ENCODE results near the gene PSMD9.

PSMD9 gene

DNA sequence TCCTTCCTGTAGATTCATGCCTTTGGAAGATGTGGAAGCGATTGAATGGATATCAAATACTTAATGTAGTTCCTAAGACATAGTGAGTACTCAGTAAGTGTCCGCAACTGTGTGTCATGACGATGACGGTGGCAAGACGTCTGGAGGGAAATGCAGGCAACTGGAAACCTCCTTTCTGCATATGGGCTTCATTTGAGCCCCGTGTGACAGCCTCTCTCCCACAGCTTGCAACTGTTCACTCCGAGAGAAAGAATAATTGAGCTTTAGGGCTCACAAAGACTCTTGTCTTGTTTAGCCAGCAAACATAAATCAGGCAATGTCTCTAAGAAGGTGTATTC is 36.7 kb downstream of the PSMD9 start:
- no peak for TF ChIP-seq EGR1 (IDR thresholded peaks at IDR 0.05)
- TF ChIP-seq TAF1 (IDR thresholded peaks at IDR 0.05; ENCODE audit: low read depth), result no peak
- no peak for TF ChIP-seq TCF12 (IDR thresholded peaks at IDR 0.05; ENCODE audit: low read depth)
- no peak for TF ChIP-seq CEBPB (IDR thresholded peaks at IDR 0.05)
- TF ChIP-seq NFIC (IDR thresholded peaks at IDR 0.05), result no peak
- TF ChIP-seq CREB1 (IDR thresholded peaks at IDR 0.05; ENCODE audit: low read depth), result no peak
- no peak for TF ChIP-seq TEAD4 (IDR thresholded peaks at IDR 0.05)
- no peak for TF ChIP-seq YY1 (IDR thresholded peaks at IDR 0.05; ENCODE audit: low read depth)
- TF ChIP-seq, protein P1, sequence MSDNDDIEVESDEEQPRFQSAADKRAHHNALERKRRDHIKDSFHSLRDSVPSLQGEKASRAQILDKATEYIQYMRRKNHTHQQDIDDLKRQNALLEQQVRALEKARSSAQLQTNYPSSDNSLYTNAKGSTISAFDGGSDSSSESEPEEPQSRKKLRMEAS (IDR thresholded peaks at IDR 0.05), result no peak
- no peak for TF ChIP-seq RAD21 (IDR thresholded peaks at IDR 0.05; ENCODE audit: low read depth)
- TF ChIP-seq, protein P2, sequence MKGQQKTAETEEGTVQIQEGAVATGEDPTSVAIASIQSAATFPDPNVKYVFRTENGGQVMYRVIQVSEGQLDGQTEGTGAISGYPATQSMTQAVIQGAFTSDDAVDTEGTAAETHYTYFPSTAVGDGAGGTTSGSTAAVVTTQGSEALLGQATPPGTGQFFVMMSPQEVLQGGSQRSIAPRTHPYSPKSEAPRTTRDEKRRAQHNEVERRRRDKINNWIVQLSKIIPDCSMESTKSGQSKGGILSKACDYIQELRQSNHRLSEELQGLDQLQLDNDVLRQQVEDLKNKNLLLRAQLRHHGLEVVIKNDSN (IDR thresholded peaks at IDR 0.05), result no peak
- TF ChIP-seq, protein P3, sequence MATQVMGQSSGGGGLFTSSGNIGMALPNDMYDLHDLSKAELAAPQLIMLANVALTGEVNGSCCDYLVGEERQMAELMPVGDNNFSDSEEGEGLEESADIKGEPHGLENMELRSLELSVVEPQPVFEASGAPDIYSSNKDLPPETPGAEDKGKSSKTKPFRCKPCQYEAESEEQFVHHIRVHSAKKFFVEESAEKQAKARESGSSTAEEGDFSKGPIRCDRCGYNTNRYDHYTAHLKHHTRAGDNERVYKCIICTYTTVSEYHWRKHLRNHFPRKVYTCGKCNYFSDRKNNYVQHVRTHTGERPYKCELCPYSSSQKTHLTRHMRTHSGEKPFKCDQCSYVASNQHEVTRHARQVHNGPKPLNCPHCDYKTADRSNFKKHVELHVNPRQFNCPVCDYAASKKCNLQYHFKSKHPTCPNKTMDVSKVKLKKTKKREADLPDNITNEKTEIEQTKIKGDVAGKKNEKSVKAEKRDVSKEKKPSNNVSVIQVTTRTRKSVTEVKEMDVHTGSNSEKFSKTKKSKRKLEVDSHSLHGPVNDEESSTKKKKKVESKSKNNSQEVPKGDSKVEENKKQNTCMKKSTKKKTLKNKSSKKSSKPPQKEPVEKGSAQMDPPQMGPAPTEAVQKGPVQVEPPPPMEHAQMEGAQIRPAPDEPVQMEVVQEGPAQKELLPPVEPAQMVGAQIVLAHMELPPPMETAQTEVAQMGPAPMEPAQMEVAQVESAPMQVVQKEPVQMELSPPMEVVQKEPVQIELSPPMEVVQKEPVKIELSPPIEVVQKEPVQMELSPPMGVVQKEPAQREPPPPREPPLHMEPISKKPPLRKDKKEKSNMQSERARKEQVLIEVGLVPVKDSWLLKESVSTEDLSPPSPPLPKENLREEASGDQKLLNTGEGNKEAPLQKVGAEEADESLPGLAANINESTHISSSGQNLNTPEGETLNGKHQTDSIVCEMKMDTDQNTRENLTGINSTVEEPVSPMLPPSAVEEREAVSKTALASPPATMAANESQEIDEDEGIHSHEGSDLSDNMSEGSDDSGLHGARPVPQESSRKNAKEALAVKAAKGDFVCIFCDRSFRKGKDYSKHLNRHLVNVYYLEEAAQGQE (IDR thresholded peaks at IDR 0.05; ENCODE audit: low read depth), result no peak

DNA sequence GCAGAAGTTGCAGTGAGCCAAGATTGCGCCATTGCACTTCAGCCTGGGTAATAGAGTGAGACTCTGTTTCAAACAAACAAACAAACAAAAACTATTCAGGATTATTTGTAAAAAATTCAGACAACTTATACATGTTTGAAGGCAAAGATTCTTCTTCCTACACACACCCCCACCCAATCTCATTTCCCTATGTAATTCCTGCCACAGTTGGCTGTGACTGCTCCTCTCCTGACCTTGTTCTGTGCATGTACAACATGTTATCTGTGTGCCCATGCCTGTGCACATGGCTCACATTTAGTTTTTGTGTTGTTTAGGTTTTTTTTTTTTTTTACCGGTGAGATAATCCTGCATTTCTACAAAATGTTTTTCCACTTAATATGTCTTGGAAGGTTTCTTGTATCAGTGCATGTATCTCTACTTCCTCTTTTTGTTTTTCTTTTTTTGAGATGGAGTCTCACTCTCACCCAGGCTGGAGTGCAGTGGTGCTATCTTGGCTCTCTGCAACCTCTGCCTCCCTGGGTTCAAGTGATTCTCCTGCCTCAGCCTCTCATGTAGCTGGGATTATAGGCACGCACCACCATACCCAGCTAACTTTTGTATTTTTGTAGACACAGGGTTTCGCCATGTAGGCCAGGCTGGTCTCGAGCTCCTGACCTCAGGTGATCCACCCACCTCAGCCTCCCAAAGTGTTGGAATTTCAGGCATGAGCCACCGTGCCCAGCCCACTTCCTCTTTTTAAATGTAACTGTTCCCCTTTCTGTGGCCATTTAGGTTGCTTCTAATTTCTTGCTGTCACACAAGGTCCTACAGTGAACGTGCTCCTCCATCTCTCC is 38.5 kb downstream of the PSMD9 start:
- no peak for TF ChIP-seq CEBPB (IDR thresholded peaks at IDR 0.05)
- TF ChIP-seq TEAD4 (IDR thresholded peaks at IDR 0.05), result peak; percentile 81

DNA sequence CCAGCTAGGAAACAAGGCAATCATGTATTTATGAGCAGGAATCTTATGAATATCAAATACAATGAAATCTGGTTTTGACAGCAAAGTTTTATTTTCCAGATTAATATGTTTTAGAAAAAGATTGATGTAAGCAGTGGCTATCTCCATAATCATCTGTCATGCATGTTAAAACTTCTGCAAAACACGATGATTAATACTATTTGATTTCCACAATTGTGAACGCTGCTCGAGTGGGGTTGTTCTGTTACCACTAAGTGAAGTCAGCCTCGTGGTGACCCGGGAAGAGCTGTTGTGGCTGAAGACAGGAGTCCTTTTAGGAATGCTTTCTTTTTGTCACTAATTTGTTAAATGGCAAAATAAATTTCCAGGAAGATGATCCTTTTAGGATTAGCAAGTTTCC is 39.2 kb downstream of the PSMD9 start:
- TF ChIP-seq EGR1 (IDR thresholded peaks at IDR 0.05) (no peak), TAF1 (IDR thresholded peaks at IDR 0.05; ENCODE audit: low read depth) (no peak)

DNA sequence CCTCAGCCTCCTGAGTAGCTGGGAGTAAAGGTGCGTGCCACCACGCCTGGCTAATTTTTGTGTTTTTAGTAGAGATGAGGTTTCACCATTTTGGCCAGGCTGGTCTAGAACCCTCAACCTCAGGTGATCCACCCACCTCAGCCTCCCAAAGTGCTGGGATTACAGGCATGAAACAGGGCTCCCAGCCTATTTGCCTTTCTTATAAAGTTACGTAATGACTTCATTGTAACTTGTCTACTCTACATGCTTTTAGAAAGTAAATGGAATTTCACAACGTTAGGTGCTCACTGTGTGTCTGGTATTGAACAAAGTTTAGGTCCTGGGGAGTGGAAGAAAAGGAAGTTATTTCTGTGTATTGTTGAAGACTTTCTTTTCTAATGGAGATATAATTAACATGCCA is 42.3 kb downstream of the PSMD9 start:
- TF ChIP-seq TCF12 (IDR thresholded peaks at IDR 0.05; ENCODE audit: low read depth) (no peak), RAD21 (IDR thresholded peaks at IDR 0.05; ENCODE audit: low read depth) (no peak)

DNA sequence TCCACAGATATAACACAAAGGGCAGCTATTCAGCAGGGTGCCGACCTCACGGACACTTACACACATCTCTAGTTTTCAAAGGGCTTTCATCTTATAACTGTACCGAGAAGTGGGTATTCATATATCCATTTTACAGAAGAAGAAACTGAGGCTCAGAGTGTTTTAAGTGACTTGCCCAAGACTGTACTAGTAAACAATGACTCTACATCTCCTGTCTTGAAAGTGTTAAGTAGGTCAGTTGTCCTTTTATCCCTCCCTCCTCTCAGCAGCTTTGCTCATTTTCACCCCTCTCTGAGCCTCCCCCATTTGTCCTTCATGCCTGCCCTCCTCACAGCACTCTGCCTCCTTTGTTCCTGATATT is 43.6 kb downstream of the PSMD9 start:
- no peak for TF ChIP-seq TAF1 (IDR thresholded peaks at IDR 0.05; ENCODE audit: low read depth)
- no peak for TF ChIP-seq TEAD4 (IDR thresholded peaks at IDR 0.05)
- TF ChIP-seq, protein P1 (IDR thresholded peaks at IDR 0.05), result no peak
- TF ChIP-seq CEBPB (IDR thresholded peaks at IDR 0.05), result no peak
- TF ChIP-seq YY1 (IDR thresholded peaks at IDR 0.05; ENCODE audit: low read depth), result no peak
- no peak for TF ChIP-seq EP300 (IDR thresholded peaks at IDR 0.05; ENCODE audit: borderline replicate concordance)
- TF ChIP-seq, protein P3 (IDR thresholded peaks at IDR 0.05; ENCODE audit: low read depth), result no peak
- TF ChIP-seq RAD21 (IDR thresholded peaks at IDR 0.05; ENCODE audit: low read depth), result no peak
- TF ChIP-seq TCF12 (IDR thresholded peaks at IDR 0.05; ENCODE audit: low read depth), result no peak
- no peak for TF ChIP-seq EGR1 (IDR thresholded peaks at IDR 0.05)
- TF ChIP-seq ZBTB7A (IDR thresholded peaks at IDR 0.05; ENCODE audit: low read depth), result no peak
- TF ChIP-seq CREB1 (IDR thresholded peaks at IDR 0.05; ENCODE audit: low read depth), result no peak
- TF ChIP-seq FOXM1 (IDR thresholded peaks at IDR 0.05; ENCODE audit: borderline replicate concordance, low read depth), result no peak
- TF ChIP-seq, protein P2 (IDR thresholded peaks at IDR 0.05), result no peak
- TF ChIP-seq NFIC (IDR thresholded peaks at IDR 0.05), result no peak

DNA sequence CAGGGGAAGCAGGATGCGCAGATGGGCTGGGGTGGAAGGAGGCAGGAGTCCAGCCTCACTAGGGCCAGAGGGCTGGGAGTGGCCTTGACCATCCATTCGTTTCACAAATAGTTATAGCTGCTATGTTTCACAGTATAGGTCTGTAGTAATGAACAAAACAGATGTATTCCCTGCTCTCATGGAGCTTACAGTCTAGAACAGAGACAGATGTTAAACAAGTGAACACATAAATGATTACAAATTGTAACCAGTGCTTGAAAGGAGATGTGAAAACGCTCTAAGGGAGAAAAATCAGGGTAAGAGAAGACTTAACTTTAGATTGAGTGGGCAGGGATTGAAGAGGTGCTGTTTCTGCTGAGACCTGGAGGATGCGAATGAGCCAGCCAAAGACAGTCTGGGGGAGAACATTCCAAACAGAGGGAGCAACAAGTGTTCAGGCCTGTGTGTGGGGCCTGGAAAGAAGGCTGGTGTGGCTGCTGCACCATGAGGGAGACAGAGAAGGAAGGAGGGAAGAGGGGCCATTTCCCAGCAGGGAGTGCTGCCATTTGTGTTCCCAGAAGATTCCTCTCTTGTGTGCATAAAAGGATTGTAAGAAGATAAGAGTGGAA is 44.4 kb downstream of the PSMD9 start:
- TF ChIP-seq FOXM1 (IDR thresholded peaks at IDR 0.05; ENCODE audit: borderline replicate concordance, low read depth) (no peak), TCF12 (IDR thresholded peaks at IDR 0.05; ENCODE audit: low read depth) (no peak), TAF1 (IDR thresholded peaks at IDR 0.05; ENCODE audit: low read depth) (no peak), CEBPB (IDR thresholded peaks at IDR 0.05) (no peak), EGR1 (IDR thresholded peaks at IDR 0.05) (no peak), YY1 (IDR thresholded peaks at IDR 0.05; ENCODE audit: low read depth) (no peak), NFIC (IDR thresholded peaks at IDR 0.05) (no peak), ZBTB7A (IDR thresholded peaks at IDR 0.05; ENCODE audit: low read depth) (no peak), TEAD4 (IDR thresholded peaks at IDR 0.05) (no peak), EP300 (IDR thresholded peaks at IDR 0.05; ENCODE audit: borderline replicate concordance) (no peak)
- TF ChIP-seq, protein P1 (IDR thresholded peaks at IDR 0.05), result no peak
- TF ChIP-seq, protein P3 (IDR thresholded peaks at IDR 0.05; ENCODE audit: low read depth), result no peak
